Measurements from ENCODE around the gene RNF212B.
"Not testable (repeated sequence)": the region's sequence is repeated elsewhere in the genome, so short reads cannot be mapped to it uniquely, and the experiment has no call there.

RNF212B gene

GRCh38 chr14:23243066-23243465 lies 5.3 kb downstream of the RNF212B start:
- DNase-seq (ENCODE audit: low read depth) = no peak

DNA sequence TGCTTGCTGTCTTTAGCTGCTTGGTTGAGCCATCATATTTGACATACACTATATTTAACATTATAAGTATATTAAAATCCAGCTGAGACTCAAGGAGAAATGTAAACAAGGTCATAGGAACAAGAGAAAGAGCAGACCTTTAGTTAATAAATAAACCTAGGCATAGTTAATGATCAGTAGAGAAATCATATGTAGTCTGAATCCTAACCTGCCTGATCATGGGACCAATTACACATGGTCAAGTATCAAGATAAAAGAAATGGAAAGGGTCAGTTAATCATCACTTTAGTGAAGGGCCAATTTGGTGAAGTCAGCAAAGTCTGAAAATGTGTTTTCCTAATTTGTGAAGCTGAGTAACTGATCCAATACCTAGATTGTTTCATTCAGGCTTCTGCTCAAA lies 7.5 kb downstream of the RNF212B start:
- no peak for DNase-seq (ENCODE audit: low read depth)

- DNase-seq (ENCODE audit: low read depth) = no peak
Measured at GRCh38 chr14:23248601-23249000, 10.9 kb downstream of the RNF212B start.

- DNase-seq (ENCODE audit: low read depth) = no peak
Measured at GRCh38 chr14:23249824-23250223, 12.1 kb downstream of the RNF212B start.

GRCh38 chr14:23252006-23252405 lies 14.3 kb downstream of the RNF212B start:
- no peak for DNase-seq (ENCODE audit: low read depth)

GRCh38 chr14:23252420-23253333 lies 14.9 kb downstream of the RNF212B start:
- no peak for DNase-seq (ENCODE audit: low read depth)

- no peak for DNase-seq (ENCODE audit: low read depth)
Measured at GRCh38 chr14:23258256-23258655, 20.5 kb downstream of the RNF212B start.

DNA sequence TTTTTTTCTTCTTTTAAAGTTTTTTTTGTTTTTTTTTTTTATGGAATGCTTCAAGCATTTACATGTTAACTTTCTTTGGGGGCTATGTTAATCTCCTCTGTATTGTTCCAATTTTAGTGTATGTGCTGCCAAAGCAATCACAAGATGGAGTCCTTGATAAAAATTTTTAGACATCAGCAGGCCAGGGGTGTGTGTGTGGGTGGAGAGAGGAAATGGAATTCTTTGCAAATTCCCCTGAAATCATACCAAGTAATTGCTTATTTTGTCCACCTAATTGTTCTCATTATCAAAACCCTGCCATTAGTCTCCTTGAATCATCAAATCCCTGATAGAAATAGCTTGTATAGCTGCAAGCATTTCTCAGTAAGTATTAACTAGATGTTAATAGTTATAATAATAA lies 21.7 kb downstream of the RNF212B start:
- DNase-seq (ENCODE audit: low read depth) = no peak

GRCh38 chr14:23260849-23261248 lies 23.1 kb downstream of the RNF212B start:
- not testable (repeated sequence) for DNase-seq (ENCODE audit: low read depth)

DNA sequence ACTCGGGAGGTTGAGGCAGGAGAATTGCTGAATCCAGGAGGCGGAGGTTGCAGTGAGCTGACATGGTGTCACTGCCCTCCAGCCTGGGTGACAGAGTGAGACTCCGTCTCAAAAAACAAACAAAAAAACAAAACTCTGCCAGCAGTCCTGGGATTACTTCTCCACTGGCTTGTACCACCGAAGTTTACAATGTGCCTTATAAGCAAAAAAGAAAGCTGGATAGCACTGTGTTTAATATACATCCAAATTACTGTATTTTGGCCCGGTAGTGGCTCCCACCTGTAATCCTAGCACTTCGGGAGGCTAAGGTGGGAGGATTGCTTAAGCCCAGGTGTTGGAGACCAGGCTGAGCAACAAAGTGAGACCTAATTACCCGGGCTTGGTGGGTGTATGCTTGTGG lies 31.5 kb downstream of the RNF212B start:
- no peak for DNase-seq (ENCODE audit: low read depth)

DNA sequence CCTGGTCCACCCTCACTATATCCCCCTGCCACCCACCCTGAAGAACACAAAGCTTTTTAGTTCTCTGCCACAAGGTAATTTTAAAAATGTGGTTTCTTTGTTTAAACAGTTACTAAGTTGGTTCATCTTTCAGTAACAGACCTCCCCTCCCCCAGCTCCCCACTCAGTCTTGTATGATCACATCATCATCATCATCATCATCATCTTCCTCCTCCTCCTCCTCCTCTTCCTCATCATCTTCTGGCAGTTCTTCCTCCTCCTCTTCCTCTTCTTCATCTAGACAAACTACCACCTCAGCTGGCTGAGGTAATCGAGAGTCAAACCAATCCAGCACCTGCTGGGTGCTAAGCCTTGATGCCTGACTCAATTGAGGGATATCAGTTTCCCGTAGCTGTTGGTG lies 37.7 kb downstream of the RNF212B start:
- no peak for DNase-seq (ENCODE audit: low read depth)

DNA sequence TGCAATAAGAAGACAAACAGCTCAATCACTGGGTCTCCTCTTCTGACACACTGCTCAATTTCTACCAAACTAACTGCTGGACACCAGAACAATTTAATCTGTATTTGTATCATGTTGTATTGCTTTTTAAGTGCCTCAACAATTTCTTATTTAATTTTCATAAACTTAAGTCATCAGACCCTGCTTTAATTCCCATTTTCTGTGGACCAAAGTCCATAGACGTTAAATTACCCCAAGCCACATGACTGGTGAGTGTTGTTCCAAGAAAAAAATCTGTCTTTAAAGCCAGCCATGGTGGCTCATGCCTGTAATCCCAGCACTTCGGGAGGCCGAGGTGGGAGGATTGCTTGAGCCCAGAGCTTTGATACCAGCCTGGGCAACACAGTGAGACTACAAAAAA lies 39.5 kb downstream of the RNF212B start:
- no peak for DNase-seq (ENCODE audit: low read depth)

DNA sequence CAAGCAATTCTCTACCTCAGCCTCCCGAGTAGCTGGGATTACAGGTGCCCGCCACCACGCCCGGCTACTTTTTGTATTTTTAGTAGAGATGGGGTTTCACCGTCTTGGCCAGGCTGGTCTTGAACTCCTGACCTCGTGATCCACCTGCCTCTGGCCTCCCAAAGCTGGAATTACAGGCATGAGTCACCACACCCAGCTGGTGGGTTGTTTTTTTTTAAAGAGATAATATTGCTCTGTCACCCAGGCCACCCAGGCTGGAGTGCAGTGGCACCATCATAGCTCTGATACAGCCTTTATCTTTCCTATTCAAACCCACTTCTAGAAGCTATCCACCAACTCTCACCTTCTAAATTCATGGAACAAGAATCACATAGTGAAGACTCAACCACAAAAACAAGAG lies 40.2 kb downstream of the RNF212B start:
- not testable (repeated sequence) for DNase-seq (ENCODE audit: low read depth)

- no peak for DNase-seq (ENCODE audit: low read depth)
Measured at GRCh38 chr14:23281247-23281646, 43.5 kb downstream of the RNF212B start.

DNA sequence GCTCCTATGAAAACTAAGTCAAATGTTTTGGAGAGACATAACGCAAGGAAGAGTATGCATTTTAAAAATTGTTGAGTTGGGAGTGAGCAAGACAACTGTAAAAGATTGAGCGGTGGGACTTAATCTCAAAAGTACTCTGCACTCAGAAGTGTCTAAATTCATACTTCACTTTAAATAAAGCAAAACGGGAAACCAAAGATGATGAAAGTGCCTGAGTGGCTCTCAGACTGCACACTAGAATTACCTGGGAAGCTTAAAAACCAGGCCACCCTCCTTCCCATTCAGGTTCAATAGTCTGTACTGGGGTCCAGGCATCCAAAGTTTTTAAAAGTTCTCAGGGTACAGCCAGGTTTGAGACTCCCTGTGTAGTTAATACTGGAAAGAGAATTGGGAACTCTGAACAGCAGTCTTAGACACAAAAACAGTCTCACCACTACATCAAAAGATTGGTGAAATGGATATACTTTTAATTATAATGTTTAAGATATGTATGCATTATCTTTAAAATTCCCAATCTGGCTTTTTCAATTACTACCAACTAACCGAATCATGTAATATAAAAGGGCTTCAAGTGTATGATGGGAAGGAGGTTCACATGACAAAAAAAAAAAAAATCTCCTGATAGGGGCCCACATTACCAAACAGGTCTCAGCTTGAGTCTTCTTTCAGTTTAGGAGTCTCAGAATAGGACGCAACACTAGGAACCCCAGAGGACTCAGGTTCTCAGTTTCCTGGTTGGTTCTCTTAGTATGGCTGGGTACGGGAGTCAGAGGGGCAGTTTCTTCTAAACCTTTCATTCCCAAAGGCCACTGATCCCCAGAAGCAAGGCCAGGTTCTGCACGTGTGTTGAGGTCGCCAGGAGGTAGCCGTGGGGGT lies 47.2 kb downstream of the RNF212B start:
- no peak for DNase-seq (ENCODE audit: low read depth)

DNA sequence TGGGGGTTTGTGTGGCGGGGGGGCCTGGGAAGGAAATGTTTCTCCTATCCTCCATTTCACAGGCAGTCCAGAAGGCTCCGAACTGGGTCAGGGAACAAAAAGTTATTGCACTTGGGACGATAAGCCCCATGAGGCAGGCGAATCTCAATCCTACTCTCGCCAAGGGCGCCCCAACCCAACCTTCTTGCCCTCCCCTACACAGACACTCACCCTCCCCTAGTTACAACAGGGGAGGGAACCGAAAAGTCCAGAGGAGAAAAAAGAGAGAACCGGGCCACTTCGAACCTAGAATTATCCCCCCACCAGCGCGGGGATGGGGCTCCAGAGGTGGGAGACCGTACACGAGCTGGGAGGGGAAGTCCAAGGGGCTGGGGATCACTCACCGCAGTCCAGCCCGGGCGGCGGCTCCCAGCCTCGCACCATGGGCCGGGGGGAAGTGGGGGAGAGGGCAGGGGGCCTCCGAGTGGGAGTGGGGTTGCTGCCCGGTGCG lies 47.8 kb downstream of the RNF212B start:
- DNase-seq (ENCODE audit: low read depth) = no peak

DNA sequence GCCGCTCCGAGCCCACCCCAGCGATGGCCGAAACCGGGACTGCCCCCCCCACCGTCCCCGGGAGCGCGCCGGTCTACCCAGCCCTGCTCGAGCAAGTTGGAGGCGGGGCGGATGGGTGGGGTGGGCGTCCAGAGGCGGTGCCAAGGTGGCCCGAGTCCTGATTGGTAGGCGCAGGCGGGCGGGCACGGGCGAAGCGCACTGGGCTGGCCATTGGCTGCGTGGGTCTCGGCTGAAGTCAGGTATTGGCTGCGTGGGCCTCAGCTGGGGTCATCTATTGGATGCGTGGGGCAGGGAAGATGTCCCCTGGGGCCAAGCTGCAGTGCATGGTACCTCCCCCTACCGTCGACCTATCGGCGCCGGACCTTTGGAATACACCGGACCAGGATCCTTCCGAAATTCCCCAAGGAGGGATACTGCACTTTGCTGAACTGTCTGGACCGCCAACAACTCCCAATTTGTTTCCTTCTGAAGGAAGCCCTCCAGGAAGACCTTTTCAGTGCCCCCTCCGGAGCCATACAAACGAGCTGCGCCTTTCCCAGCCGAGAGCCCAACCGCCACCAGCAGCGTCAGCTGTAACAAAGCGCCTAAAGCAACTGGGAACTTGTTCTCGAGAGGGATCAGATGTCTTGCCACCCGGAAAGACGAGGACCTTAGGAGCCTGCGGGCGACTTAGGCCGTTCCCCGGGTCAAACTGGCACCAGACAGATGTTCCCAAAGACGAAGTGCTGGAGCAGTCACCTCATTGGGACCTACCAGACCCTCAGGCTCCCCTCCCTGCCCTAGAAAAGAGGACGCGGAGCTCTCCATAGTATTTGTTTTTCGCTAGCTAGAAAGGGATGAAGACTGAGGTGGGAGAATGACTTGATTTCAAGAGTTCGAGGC lies 48.5 kb downstream of the RNF212B start, which contains the start of gene HOMEZ:
Gene HOMEZ (minus strand): TSS at position 113 of the 882 bp plus-strand sequence. CDS start 180 bp downstream, outside the sequence.
- DNase-seq (ENCODE audit: low read depth) = peak; percentile 94

GRCh38 chr14:23286902-23287479 lies 49.3 kb downstream of the RNF212B start:
- DNase-seq (ENCODE audit: low read depth) = no peak

- DNase-seq (ENCODE audit: low read depth) = peak; percentile 41
Measured at GRCh38 chr14:23294734-23295561, 57.2 kb downstream of the RNF212B start.

Data from T follicular helper cell (primary cell).